HepG2 (cell line): ENCODE data around the gene CHCHD6. TPM values are rescaled to one million over a fixed set of nuclear protein-coding genes. Genes with fewer than 3 reads are reported as not detected.

Source experiments
- ATAC-seq: fragments of 200-7000 bp; cut with Tn5 transposase; 3 replicates; pipeline ENCODE4 v1.9.1; 2020; ENCODE audit warnings: mild to moderate bottlenecking, moderate library complexity
- BruUV-seq: library from RNA; stranded (reverse); fragments of 400-500 nt; replicated peaks from 2 replicates; lab custom pipeline; 2021; lab: Mats Ljungman, UMichigan
- CTCF ChIA-PET: fragments of 300-600 bp; formaldehyde crosslinking; extraction: SDS; loops from one replicate; lab custom pipeline; 2021; ENCODE audit warnings: low total read pairs, inconsistent platforms, low intra/inter-chr PET ratio; lab: Yijun Ruan, JAX
- POLR2A ChIA-PET: fragments of 350-600 bp; sonication (Branson Sonifier 250); formaldehyde crosslinking; loops from one replicate; lab custom pipeline; 2020; ENCODE audit warnings: antibody characterized with exemption, inconsistent platforms; lab: Yijun Ruan, JAX
- DNase-seq: peaks from one replicate; pipeline ENCODE4 v3.0.0-alpha.2; 2015; ENCODE audit warnings: low spot score
- FAIRE-seq: peaks from 3 replicates; lab custom pipeline; 2011; peaks lifted over from hg19 to GRCh38; lab: Jason Lieb, UNC
- H2AFZ ChIP-seq: one replicate; pipeline ENCODE4 v1.6.1; 2011; ENCODE audit warnings: low read length, inconsistent platforms
- H3K27ac ChIP-seq: fragments of 300-600 bp; 3 replicates; pipeline ENCODE4 v1.8.0; 2011; ENCODE audit warnings: mixed run types, mild to moderate bottlenecking, mixed read lengths, low read length, inconsistent platforms; ENCODE audit not compliant: insufficient read depth; ENCODE audit errors: extremely low read length
- H3K27me3 ChIP-seq, 2 experiments: fragments of 200-600 bp in 1 of 2; 2 replicates in 1 of 2; 3 replicates in 1 of 2; pipeline versions ENCODE4 v1.6.0 to v1.8.0; 2011; ENCODE audit warnings: low read length in 2 of 2, mild to moderate bottlenecking in 2 of 2, moderate library complexity in 2 of 2, inconsistent platforms in 1 of 2; ENCODE audit not compliant: insufficient read depth in 2 of 2, control insufficient read depth in 1 of 2
- H3K36me3 ChIP-seq, 2 experiments: fragments of 200-600 bp in 1 of 2; replicated peaks in 1 of 2; 2 replicates in 1 of 2; 3 replicates in 1 of 2; pipeline versions ENCODE4 v1.5.1 to v1.8.0; 2011; ENCODE audit warnings: low read length in 2 of 2, inconsistent platforms in 1 of 2; ENCODE audit not compliant: insufficient read depth in 2 of 2, control insufficient read depth in 1 of 2
- H3K4me1 ChIP-seq: 2 replicates; pipeline ENCODE4 v1.5.1; 2012; ENCODE audit warnings: low read length, inconsistent platforms; ENCODE audit not compliant: insufficient read depth
- H3K4me2 ChIP-seq: 2 replicates; pipeline ENCODE4 v1.6.0; 2011; ENCODE audit warnings: low read depth, low read length, inconsistent platforms
- H3K4me3 ChIP-seq, 3 experiments: fragments of 200-600 bp in 1 of 3; sonication (generic), shearing (Covaris generic) in 1 of 3; replicated peaks in 1 of 3; 2 replicates each; pipeline ENCODE4 v1.5.1; 2011 to 2016; ENCODE audit warnings: low read length in 3 of 3, inconsistent platforms in 2 of 3, low read depth in 2 of 3, mild to moderate bottlenecking in 2 of 3, control low read depth in 1 of 3, mixed read lengths in 1 of 3; ENCODE audit not compliant: insufficient read depth in 1 of 3
- H3K79me2 ChIP-seq: one replicate; pipeline ENCODE4 v1.6.1; 2011; ENCODE audit warnings: low read length, inconsistent platforms; ENCODE audit not compliant: insufficient read depth
- H3K9ac ChIP-seq: 2 replicates; pipeline ENCODE4 v1.6.0; 2011; ENCODE audit warnings: mild to moderate bottlenecking, low read depth, low read length, inconsistent platforms; ENCODE audit not compliant: insufficient read depth
- H3K9me3 ChIP-seq: 2 replicates; pipeline ENCODE4 v1.5.1; 2012; ENCODE audit warnings: mild to moderate bottlenecking, low read length
- H4K20me1 ChIP-seq: 2 replicates; pipeline ENCODE4 v1.6.0; 2011; ENCODE audit warnings: inconsistent platforms, mild to moderate bottlenecking, low read length, moderate library complexity; ENCODE audit not compliant: insufficient read depth
- POLR2A ChIP-seq, 2 experiments: IDR thresholded peaks; 2 replicates each; pipeline ENCODE4 v1.6.1; 2011; ENCODE audit warnings: low read depth in 2 of 2, low read length in 2 of 2, mild to moderate bottlenecking in 1 of 2, moderate library complexity in 1 of 2; ENCODE audit not compliant: insufficient read depth in 1 of 2
- RCOR2 ChIP-seq: IDR thresholded peaks from 2 replicates; pipeline ENCODE4 v1.6.1; 2016; ENCODE audit warnings: missing biosample characterization, missing genetic modification reagents
- SRSF4 ChIP-seq: fragments of 200-400 bp; formaldehyde crosslinking; IDR thresholded peaks from one replicate; pipeline ENCODE4 v1.6.1; 2018; ENCODE audit warnings: mild to moderate bottlenecking, low read depth, low read length, moderate library complexity; ENCODE audit not compliant: poor library complexity, severe bottlenecking
- ZFP36L2 ChIP-seq: sonication (generic); formaldehyde crosslinking; IDR thresholded peaks from 2 replicates; pipeline ENCODE4 v1.4.0; 2020; ENCODE audit warnings: missing genetic modification reagents
- ZNF614 ChIP-seq: IDR thresholded peaks from 2 replicates; pipeline ENCODE4 v1.6.1; 2018; ENCODE audit warnings: missing biosample characterization, missing genetic modification reagents, inconsistent platforms, borderline replicate concordance
- WGBS: methylation state at CpG from one replicate; pipeline ENCODE4 v1.1.6; 2017; ENCODE audit warnings: low lambda C conversion rate; 5-methylcytosine and 5-hydroxymethylcytosine counted together
- in situ Hi-C: cut with HindIII; loops from 2 replicates; pipeline ENCODE4 v1.10.0; 2017; ENCODE audit warnings: low pct_unique_long_range_greater_than_20kb; ENCODE audit not compliant: extremely low pct_ligation_motif_present
- intact Hi-C: fragments of 100-400 bp; cut with micrococcal nuclease; formaldehyde crosslinking; loops from one replicate; pipeline ENCODE4 v1.10.0; 2022; ENCODE audit not compliant: unreplicated experiment
- polyA plus RNA-seq, 8 experiments: library from polyadenylated mRNA; depleted of rRNA in 3 of 8; stranded (reverse) in 7 of 8; unstranded in 1 of 8; fragments of >200 nt; fragmentation: Illumina TruSeq in 4 of 8; extraction: Trizol in 4 of 8; gene quantifications; 2 replicates each; pipeline versions ENCODE4 v1.2.1 to v1.2.3, GENCODE V29; 2011 to 2016; ENCODE audit warnings: low read depth in 4 of 8, missing spikeins in 1 of 8, mixed read lengths in 1 of 8; ENCODE audit not compliant: insufficient read depth in 1 of 8
- total RNA-seq, 5 experiments: library from RNA; depleted of rRNA; stranded (reverse); fragments of >200 nt; fragmentation: Illumina TruSeq; extraction: Trizol; gene quantifications; 2 replicates each; pipeline ENCODE4 v1.2.3, GENCODE V29; 2016; ENCODE audit warnings: low read depth in 1 of 5
- TF ChIP-seq, protein P1 (sequence below), 2 experiments: sonication (generic) in 1 of 2; formaldehyde crosslinking in 1 of 2; IDR thresholded peaks; 2 replicates each; pipeline versions ENCODE4 v1.5.1 to v1.6.1; 2011 to 2020; ENCODE audit warnings: borderline replicate concordance in 1 of 2, low read depth in 1 of 2, low read length in 1 of 2, mild to moderate bottlenecking in 1 of 2, missing genetic modification reagents in 1 of 2, moderate library complexity in 1 of 2
- TF ChIP-seq, protein P2 (sequence below): sonication (generic); formaldehyde crosslinking; IDR thresholded peaks from 2 replicates; pipeline ENCODE4 v1.4.0; 2020; ENCODE audit warnings: missing genetic modification reagents
- TF ChIP-seq, protein P3 (sequence below): sonication (generic); formaldehyde crosslinking; IDR thresholded peaks from 2 replicates; pipeline ENCODE4 v1.5.1; 2020; ENCODE audit warnings: missing genetic modification reagents, mild to moderate bottlenecking, borderline replicate concordance
- TF ChIP-seq, protein P4 (sequence below): sonication (generic); formaldehyde crosslinking; conservative IDR thresholded peaks from 2 replicates; pipeline ENCODE4 v1.8.0; 2022; ENCODE audit warnings: mild to moderate bottlenecking, moderate library complexity, missing genetic modification reagents

The CHCHD6 gene
- total and polyA plus RNA-seq, 2 of the 13 experiments (the other 11 are each of a cell fraction or from before 2014, with no cell fraction given) = 20.3 to 20.8 TPM

DNA sequence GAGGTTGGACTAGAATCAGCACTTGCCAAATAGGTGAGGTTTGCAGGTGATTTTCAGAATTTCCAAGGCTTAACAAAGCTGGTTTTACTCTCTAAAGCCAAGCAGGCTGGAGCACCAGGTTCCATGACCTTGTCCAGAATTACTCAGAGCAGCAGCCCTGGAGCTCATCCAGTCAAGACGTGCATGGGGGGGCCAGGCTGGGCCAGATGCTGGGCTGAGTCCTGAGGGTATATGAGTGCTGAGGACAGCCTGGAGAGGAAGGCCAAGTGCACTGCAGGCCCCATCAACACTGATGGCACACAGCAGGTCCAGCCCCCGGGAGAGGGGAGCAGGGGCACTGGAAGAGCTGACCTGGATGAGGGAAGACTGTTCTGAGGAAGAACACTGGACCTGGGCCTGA is 46.1 kb upstream of the CHCHD6 start:
- TF ChIP-seq ZFP36L2 (CRISPR knock-in tag) (no peak), ZNF614 (CRISPR knock-in tag) (no peak)
- TF ChIP-seq, protein P1, sequence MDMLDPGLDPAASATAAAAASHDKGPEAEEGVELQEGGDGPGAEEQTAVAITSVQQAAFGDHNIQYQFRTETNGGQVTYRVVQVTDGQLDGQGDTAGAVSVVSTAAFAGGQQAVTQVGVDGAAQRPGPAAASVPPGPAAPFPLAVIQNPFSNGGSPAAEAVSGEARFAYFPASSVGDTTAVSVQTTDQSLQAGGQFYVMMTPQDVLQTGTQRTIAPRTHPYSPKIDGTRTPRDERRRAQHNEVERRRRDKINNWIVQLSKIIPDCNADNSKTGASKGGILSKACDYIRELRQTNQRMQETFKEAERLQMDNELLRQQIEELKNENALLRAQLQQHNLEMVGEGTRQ (IDR thresholded peaks at IDR 0.05; ENCODE audit: low read depth, low read length) = no peak
- TF ChIP-seq, protein P1 (CRISPR knock-in tag; IDR thresholded peaks at IDR 0.05; ENCODE audit: borderline replicate concordance) = no peak
- no TSS peak for BruUV-seq
- H3K36me3 ChIP-seq = no peaks in the 10 kb centered on the region
- H3K4me2 ChIP-seq = no peak overlapping the region
- DNase-seq = no peak
- H4K20me1 ChIP-seq = no peaks in the 10 kb centered on the region
- ATAC-seq = no peak
- no peak overlapping the region for H3K9ac ChIP-seq
- in situ Hi-C loops (no loop called here), intact Hi-C loops (no loop called here)
- peaks cover 7% of the 10 kb centered on the region; the same call in 1 of the 2 replicates for H3K9me3 ChIP-seq
- no peak for FAIRE-seq
- ChIA-PET CTCF (no interaction called here), POLR2A (no interaction called here)
- H3K27me3 ChIP-seq = peaks cover 0 to 29% of the 10 kb centered on the region in 2 experiments; a peak in 4 of 5 replicates
- no peak overlapping the region for H3K4me3 ChIP-seq
- no peak overlapping the region for H3K27ac ChIP-seq
- no peaks in the 10 kb centered on the region for H3K79me2 ChIP-seq
- 0% methylated on average over 2 of the region's 2 CpGs for WGBS
- peaks cover 25% of the 10 kb centered on the region for H3K4me1 ChIP-seq
- no peak overlapping the region for H2AFZ ChIP-seq

DNA sequence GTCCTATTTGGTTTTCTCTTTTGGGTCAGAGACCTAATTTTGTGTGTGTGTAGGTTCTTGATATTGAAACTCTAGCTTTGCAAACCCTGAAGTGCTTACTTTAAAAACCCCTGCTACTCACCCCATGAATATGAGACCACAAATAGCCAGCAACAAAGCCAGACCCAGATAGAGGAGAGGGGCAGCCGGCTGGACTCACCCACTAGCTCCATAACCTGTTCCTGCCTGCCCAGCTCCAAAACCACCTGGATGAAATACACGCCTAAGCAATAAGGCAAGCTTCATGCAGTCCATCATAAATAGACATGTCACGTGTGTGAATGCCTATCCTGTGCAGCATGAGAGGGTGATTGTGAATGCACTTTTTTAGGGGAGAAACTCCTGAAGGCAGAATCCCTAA is 45.5 kb upstream of the CHCHD6 start:
- H3K4me2 ChIP-seq = no peak overlapping the region
- no peak overlapping the region for H2AFZ ChIP-seq
- H3K27ac ChIP-seq = no peak overlapping the region
- in situ Hi-C loops (no loop called here), intact Hi-C loops (no loop called here)
- no peak overlapping the region for H3K4me3 ChIP-seq
- no peak for FAIRE-seq
- 58% methylated on average over 3 of the region's 3 CpGs for WGBS
- ChIA-PET CTCF (no interaction called here), POLR2A (no interaction called here)
- no peak for ATAC-seq
- H3K79me2 ChIP-seq = no peaks in the 10 kb centered on the region
- peaks cover 0 to 35% of the 10 kb centered on the region in 2 experiments; a peak in 4 of 5 replicates for H3K27me3 ChIP-seq
- peaks cover 7% of the 10 kb centered on the region; the same call in 1 of the 2 replicates for H3K9me3 ChIP-seq
- H4K20me1 ChIP-seq = no peaks in the 10 kb centered on the region
- H3K36me3 ChIP-seq = no peaks in the 10 kb centered on the region
- H3K9ac ChIP-seq = no peak overlapping the region
- no TSS peak for BruUV-seq
- H3K4me1 ChIP-seq = peaks cover 19% of the 10 kb centered on the region
- no peak for DNase-seq
- TF ChIP-seq SRSF4 (no peak), POLR2A (IDR thresholded peaks at IDR 0.05; ENCODE audit: insufficient read depth in 1 of 2, low read depth in 2 of 2, low read length in 2 of 2) (no peak), RCOR2 (CRISPR knock-in tag) (no peak)
- TF ChIP-seq, protein P2, sequence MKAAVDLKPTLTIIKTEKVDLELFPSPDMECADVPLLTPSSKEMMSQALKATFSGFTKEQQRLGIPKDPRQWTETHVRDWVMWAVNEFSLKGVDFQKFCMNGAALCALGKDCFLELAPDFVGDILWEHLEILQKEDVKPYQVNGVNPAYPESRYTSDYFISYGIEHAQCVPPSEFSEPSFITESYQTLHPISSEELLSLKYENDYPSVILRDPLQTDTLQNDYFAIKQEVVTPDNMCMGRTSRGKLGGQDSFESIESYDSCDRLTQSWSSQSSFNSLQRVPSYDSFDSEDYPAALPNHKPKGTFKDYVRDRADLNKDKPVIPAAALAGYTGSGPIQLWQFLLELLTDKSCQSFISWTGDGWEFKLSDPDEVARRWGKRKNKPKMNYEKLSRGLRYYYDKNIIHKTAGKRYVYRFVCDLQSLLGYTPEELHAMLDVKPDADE (CRISPR knock-in tag) = no peak
- TF ChIP-seq, protein P3, sequence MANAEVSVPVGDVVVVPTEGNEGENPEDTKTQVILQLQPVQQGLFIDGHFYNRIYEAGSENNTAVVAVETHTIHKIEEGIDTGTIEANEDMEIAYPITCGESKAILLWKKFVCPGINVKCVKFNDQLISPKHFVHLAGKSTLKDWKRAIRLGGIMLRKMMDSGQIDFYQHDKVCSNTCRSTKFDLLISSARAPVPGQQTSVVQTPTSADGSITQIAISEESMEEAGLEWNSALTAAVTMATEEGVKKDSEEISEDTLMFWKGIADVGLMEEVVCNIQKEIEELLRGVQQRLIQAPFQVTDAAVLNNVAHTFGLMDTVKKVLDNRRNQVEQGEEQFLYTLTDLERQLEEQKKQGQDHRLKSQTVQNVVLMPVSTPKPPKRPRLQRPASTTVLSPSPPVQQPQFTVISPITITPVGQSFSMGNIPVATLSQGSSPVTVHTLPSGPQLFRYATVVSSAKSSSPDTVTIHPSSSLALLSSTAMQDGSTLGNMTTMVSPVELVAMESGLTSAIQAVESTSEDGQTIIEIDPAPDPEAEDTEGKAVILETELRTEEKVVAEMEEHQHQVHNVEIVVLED = no peak
- TF ChIP-seq, protein P4, sequence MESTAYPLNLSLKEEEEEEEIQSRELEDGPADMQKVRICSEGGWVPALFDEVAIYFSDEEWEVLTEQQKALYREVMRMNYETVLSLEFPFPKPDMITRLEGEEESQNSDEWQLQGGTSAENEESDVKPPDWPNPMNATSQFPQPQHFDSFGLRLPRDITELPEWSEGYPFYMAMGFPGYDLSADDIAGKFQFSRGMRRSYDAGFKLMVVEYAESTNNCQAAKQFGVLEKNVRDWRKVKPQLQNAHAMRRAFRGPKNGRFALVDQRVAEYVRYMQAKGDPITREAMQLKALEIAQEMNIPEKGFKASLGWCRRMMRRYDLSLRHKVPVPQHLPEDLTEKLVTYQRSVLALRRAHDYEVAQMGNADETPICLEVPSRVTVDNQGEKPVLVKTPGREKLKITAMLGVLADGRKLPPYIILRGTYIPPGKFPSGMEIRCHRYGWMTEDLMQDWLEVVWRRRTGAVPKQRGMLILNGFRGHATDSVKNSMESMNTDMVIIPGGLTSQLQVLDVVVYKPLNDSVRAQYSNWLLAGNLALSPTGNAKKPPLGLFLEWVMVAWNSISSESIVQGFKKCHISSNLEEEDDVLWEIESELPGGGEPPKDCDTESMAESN (CRISPR knock-in tag) = no peak
